Iris pigment epithelial cell (primary cell): ENCODE results near the gene GKN2.
"Not testable (repeated sequence)": the region's sequence is repeated elsewhere in the genome, so short reads cannot be mapped to it uniquely, and the experiment has no call there.

Experiments used
- DNase-seq: peaks from one replicate; pipeline ENCODE4 v3.0.0-alpha.2; 2011; ENCODE audit warnings: low read depth

Gene GKN2

DNA sequence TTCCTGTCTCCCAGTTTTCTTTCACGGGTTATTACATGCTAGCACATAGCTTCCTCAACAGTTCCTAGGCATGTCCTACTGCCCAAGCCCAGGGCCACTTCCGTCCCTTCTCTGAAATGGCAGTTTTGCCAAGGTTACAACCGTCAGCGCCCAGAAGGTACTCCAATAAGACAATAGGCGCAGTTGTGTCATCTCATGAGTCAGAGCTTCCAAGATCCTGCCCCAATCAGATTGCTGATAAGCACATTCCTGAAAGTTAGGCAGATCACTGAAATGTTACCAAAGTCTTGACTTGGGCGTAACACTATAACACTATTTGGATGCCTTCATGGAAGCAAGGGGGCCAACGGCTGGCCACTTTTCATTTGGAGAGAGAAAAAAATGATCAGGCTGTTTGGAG lies 34.2 kb downstream of the GKN2 start:
- no peak for DNase-seq

DNA sequence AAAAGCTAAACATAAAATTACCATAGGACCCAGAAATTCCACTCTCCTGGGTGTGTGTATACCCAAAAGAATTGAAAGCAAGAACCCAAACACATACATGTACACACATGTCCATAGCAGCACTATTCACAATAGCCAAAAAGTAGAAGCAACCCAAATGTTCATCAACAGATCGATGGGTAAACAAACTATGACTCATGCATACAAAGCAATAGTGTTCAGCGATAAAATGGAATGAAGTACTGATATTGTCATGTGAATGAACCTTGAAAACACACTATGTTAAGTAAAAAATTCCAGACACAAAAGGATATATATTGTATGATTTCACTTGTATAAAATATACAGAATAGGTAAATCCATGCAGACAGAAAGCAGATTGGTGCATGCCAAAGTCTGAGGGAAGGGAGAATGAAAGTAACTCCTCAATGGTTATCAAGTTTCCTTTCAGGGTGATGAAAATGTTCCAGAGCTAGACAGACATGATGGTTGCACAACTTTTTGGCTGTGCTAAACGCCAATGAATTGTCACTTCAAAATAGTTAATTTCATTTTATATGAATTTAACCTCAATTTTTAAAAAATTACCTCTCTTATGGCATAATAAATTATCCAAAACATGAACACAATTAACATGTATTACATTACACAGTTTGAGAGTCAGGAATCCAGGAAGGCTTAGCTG lies 35.5 kb downstream of the GKN2 start:
- DNase-seq: peak; percentile 67

GRCh38 chr2:68916226-68916625 lies 36.5 kb downstream of the GKN2 start:
- no peak for DNase-seq

- no peak for DNase-seq
Observed at GRCh38 chr2:68915393-68915792, 37.3 kb downstream of the GKN2 start.

- no peak for DNase-seq
Observed at GRCh38 chr2:68913359-68913758, 39.3 kb downstream of the GKN2 start.

- DNase-seq: no peak
Observed at GRCh38 chr2:68912732-68913131, 40.0 kb downstream of the GKN2 start.

- no peak for DNase-seq
Observed at GRCh38 chr2:68912111-68912510, 40.6 kb downstream of the GKN2 start.

DNA sequence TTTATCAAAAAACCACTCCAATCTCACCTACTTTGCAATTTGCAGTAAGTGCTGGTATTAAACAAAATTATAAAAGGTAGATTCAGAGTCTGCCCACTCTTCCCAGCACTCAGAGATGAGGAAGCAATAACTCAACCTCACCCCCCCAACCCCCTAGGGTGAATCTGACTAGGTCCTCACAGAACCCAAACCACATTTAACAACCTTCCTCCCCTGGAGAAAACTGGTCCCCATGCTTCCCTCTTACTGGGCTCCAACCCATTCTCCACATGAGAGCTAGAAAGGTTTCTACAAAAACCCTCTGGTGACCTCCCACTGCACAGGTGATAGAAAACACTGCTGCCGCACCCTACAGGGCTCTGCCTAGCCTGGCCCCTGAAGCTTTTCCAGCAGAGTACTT lies 41.0 kb downstream of the GKN2 start:
- DNase-seq: no peak

DNA sequence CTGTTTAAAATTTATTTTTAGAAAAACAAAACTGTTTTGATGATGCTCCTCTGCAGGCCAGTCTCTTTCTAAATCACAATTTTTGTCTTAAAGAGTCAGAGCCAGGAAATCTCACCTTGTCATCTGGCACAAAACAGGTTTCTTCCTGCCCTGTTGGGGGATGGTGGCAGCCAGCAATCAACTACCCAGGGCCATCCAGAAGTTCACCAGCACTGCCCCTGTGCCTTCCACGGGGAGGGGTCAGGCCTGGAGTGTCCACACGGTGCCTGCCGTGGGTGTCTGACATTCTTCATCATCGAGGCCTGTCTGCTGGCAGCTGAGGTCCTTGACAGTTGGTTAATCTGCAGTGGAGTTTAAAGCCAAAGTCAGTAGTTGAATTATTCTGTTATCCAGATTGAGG lies 41.4 kb downstream of the GKN2 start:
- no peak for DNase-seq

DNA sequence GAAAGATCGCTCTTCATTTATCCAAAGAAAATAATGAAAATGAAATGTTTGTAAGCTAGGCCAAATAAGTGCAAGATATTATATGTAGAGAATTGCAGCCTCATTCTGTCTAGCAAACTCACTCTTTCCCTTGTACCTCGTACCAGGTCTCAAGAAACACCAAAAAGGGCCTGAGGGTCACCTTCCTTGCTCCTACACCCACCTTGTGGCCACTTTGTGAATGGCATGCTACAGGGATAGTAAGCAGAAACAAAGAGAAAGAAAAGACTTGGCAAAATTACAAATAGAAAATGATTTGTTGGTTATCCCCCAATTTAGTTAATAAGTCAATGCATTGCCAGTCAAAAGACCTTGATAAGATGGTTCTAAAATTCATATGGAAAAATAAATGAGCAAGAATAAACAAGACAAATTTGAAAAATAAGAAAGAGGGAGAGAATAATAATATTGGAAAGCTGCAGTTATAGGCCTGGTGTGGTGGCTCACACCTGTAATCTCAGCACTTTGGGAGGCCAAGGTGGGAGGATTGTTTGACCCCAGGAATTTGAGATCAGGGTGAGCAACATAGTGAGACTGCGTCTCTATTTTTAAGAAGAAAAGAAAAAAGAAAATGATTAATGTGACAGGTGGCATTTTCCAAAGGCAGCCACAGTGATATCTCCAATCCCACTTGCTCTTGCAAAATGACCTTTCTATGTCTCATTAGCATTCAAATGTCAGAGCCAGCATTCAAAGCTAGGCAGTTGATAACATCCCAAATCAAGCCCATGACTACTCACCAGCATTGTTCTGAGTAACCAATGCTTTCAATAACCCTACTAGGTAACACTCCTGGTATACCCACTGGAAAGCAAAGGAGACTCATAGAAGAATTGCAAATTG lies 42.7 kb downstream of the GKN2 start:
- peak; percentile 73 for DNase-seq

- DNase-seq: peak; percentile 80
Observed at GRCh38 chr2:68908392-68908970, 44.2 kb downstream of the GKN2 start.

- DNase-seq: no peak
Observed at GRCh38 chr2:68907920-68908253, 44.8 kb downstream of the GKN2 start.

DNA sequence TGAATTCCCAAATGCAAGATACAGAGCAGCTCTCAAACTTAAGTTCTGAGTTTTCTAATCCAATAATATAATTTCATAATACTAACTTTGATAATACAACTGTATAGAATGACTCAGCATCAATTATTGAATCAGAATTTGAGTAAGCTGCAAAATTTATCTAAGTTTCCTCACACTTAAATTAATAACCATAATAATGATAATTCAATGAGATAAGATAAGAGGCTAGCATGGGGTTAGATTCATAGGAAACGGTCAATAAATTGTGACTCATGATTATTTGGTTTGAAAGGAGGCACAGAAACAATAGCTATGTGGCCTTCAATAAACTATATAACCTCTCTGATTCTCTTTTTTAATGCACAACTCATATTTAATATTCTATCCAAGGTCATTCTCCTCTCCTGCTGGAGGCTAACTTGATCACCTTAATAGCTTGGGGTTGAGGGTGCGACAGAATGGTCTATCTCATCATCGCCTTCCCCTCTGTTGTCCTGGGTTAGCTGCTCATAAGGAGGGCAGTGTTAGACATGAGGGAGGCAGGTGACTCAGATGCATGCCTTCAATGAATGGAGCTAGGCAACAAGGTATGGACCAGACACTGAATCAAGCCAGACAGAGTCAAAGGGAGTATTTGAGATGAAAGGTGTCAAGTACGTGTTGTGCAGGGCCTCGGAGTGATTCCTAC lies 45.3 kb downstream of the GKN2 start:
- no peak for DNase-seq

DNA sequence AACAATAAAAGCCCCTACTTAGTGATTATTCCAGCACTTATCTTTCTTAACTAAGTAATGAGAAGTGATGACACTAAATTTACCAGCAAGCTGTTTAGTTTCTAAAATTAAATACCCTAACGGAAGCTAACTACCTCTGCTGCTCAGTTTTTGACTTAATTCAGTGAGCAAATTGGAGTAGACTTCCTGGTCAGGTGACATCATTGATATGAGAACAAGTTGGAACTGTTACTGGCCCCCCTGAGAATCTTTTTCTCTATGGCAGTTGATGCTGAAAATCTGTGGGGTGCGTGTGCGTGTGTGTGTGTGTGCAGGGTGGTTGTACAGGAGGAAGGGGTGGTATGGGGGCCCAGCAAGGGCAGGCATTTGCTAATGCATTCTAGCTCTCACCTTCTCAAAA lies 46.0 kb downstream of the GKN2 start:
- no peak for DNase-seq

- DNase-seq: no peak
Observed at GRCh38 chr2:68905116-68905515, 47.6 kb downstream of the GKN2 start.

DNA sequence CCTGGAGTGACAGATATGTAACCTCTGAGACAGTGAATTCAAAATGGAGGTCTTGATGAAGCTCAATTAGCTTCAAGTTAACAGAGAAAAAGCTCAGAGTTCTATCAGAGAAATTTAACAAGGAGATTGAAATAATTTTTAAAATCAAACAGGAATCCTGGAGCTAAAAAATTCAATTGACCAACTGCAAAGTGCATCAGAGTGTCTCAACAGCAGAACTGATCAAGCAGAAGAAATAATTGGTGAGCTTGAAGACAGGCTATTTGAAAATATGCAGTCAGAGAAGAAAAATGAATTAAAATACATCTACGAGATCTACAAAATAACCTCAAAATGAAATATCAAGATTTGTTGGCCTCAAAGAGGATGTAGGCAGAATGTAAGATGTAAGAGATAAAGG lies 51.1 kb downstream of the GKN2 start:
- no peak for DNase-seq

DNA sequence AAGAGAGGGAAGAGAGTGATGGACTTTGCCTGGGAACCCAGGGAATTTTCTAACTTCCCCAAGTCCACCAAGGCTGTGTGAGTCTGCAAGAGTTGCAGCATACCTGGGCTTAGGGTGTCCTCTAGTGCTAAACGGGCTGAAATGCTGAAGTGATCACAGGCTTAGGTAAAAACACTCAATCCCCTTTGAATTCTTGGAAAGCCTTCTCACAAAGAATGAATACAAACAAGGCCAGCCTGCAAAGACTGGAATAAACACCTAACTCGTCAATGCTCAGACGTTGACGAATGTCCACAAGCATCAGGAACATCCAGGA lies 51.5 kb downstream of the GKN2 start:
- peak; percentile 57 for DNase-seq

GRCh38 chr2:68900496-68901198 lies 52.0 kb downstream of the GKN2 start:
- no peak for DNase-seq

DNA sequence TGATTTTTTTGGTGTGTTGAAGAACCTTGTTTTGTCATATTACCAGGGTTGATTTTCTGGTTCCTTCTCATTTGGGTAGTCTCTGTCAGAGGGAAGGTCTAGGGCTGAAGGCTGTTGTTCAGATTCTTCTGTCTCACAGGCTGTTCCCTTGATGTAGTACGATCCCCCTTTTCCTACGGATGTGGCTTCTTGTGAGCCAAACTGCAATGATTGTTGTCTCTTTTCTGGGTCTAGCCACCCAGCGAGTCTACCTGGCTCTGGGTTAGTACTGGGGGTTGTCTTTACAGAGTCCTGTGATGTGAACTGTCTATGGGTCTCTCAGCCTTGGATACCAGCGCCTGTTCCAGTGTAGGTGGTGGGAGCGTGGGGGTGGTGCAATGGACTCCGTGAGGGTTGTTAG lies 56.7 kb downstream of the GKN2 start:
- DNase-seq: not testable (repeated sequence)
